ENCODE results near the gene LRRC59. TPM values are rescaled to one million over a fixed set of nuclear protein-coding genes. Genes with fewer than 3 reads are reported as not detected.
A peak's percentile ranks its signal among the peaks of the same experiment; 100 is the strongest.

The LRRC59 gene
- total RNA-seq, 1 donor from 2014 or later, result 68.0 TPM

DNA sequence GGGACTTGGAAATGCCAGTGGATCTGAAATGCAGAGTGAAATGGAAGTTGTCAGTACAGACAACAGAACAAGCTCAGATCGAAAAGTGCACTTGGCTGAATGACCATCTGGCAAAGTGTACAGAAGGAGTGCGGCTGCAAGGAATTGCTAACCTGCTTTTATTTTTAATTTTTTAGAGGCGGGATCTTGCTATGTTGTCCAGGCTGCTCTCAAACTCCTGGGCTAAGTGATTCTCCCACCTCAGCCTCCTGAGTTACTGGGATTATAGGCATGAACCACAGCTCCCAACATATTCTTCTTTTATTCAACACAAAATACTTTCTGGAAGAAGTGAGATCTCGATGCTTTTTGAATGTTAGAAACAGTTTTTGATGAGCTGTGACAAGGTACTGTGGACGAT is 3.6 kb downstream of the LRRC59 start:
- ATAC-seq, result no peak
- Histone ChIP-seq H3K9me3 (no peaks in the 10 kb centered on the region), H3K36me3 (peaks cover 65% of the 10 kb centered on the region), H3K4me3 (no peak overlapping the region), H3K27me3 (no peaks in the 10 kb centered on the region), H3K4me1 (peaks cover 23% of the 10 kb centered on the region), H3K27ac (no peak overlapping the region)
- TF ChIP-seq, protein P1, sequence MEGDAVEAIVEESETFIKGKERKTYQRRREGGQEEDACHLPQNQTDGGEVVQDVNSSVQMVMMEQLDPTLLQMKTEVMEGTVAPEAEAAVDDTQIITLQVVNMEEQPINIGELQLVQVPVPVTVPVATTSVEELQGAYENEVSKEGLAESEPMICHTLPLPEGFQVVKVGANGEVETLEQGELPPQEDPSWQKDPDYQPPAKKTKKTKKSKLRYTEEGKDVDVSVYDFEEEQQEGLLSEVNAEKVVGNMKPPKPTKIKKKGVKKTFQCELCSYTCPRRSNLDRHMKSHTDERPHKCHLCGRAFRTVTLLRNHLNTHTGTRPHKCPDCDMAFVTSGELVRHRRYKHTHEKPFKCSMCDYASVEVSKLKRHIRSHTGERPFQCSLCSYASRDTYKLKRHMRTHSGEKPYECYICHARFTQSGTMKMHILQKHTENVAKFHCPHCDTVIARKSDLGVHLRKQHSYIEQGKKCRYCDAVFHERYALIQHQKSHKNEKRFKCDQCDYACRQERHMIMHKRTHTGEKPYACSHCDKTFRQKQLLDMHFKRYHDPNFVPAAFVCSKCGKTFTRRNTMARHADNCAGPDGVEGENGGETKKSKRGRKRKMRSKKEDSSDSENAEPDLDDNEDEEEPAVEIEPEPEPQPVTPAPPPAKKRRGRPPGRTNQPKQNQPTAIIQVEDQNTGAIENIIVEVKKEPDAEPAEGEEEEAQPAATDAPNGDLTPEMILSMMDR (IDR thresholded peaks at IDR 0.05), result no peak
- DNase-seq, result no peak
- intact Hi-C loops (cut with DNase I), result no loop called here

DNA sequence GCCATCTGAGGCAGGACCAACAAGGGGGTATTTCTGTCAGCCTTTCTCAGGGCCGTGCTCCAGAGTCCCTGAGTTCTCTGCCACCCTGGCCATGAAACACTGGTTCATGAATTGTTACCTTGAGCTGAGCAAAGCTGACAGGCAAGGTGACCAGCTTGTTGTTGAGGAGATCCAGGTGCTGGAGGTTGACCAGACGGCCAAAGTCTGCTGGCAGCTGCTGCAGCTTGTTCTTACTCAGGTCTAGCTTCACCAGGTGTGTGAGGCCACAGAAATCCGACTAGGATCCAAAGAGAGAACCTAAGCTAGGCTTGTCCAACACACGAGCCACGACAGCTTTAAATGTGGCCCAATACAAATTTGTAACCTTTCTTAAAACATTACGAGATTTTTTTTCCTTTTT is 4.7 kb downstream of the LRRC59 start:
- no peak for ATAC-seq
- DNase-seq, result no peak
- Histone ChIP-seq H3K4me1 (peaks cover 23% of the 10 kb centered on the region), H3K27ac (no peak overlapping the region), H3K9me3 (no peaks in the 10 kb centered on the region), H3K27me3 (no peaks in the 10 kb centered on the region), H3K4me3 (no peak overlapping the region), H3K36me3 (peaks cover 75% of the 10 kb centered on the region)
- TF ChIP-seq, protein P1 (IDR thresholded peaks at IDR 0.05), result no peak
- intact Hi-C loops (cut with DNase I), result no loop called here

DNA sequence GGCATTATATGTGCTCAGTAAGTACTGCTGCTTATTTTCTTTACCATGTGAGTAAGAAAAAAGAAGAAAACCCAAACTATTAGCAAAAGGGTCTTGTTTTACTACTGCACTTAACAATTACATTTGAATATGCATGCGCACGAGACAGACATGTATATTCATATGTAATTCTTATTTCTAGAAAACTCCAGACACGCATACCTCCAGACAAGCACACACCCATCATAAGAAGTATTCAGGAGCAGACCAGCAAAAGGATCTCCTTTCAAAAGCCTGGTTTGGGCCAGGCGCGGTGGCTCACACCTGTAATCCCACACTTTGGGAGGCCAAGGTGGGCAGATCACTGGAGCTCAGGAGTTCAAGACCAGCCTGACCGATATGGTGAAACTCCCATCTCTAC is 7.8 kb downstream of the LRRC59 start:
- Histone ChIP-seq H3K4me3 (no peak overlapping the region), H3K27ac (no peak overlapping the region), H3K4me1 (peaks cover 1% of the 10 kb centered on the region), H3K27me3 (no peaks in the 10 kb centered on the region), H3K9me3 (no peaks in the 10 kb centered on the region), H3K36me3 (peaks cover 100% of the 10 kb centered on the region)
- DNase-seq (no peak), ATAC-seq (no peak)
- TF ChIP-seq, protein P1 (IDR thresholded peaks at IDR 0.05), result no peak
- intact Hi-C loops (cut with DNase I), result no loop called here

DNA sequence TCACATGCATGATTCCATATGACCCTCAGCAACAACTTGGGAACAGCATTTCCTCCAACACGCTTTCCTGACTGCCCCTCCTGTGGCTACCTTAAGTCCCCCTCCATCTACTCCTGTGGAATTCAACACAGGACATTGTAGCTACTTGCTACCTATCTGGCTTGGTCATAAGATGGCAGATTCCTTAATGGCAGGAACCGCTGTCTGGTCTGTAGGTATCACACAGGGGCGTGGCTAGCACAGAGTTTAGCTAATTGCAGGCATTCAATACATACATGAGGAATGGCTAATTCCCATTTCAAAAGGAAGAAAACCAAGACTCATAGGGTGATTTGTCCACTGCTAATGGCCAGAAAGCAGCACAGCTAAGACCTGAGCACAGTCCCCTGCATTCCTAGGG is 8.6 kb downstream of the LRRC59 start:
- Histone ChIP-seq H3K27ac (no peak overlapping the region), H3K4me1 (no peaks in the 10 kb centered on the region), H3K36me3 (peaks cover 100% of the 10 kb centered on the region), H3K4me3 (no peak overlapping the region), H3K9me3 (no peaks in the 10 kb centered on the region), H3K27me3 (no peaks in the 10 kb centered on the region)
- DNase-seq (no peak), ATAC-seq (no peak)
- intact Hi-C loops (cut with DNase I), result no loop called here
- TF ChIP-seq, protein P1 (IDR thresholded peaks at IDR 0.05), result no peak

DNA sequence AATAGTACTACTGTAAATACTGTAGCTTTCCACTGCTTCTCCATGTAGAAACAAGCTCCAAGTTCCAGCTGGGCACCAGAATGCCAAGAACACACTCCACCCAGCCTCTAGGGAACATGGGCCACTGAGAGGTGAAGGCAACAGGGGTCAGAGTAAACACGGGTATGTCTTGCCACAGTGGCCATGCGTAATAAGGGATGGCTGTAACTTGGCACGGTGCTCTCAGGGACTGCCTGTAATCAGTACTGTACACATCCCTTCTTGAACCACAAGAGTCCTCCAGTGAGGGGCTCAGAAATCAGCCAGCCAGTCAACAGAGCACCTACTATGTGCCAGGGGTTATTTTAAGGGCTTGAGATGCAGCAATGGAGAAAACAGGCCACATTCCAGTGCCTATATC is 10.8 kb downstream of the LRRC59 start:
- DNase-seq (no peak), ATAC-seq (peak; percentile 11)
- Histone ChIP-seq H3K9me3 (no peaks in the 10 kb centered on the region), H3K36me3 (peaks cover 100% of the 10 kb centered on the region), H3K4me1 (no peaks in the 10 kb centered on the region), H3K4me3 (no peak overlapping the region), H3K27me3 (no peaks in the 10 kb centered on the region), H3K27ac (no peak overlapping the region)
- TF ChIP-seq, protein P1 (IDR thresholded peaks at IDR 0.05), result no peak
- intact Hi-C loops (cut with DNase I), result no loop called here

DNA sequence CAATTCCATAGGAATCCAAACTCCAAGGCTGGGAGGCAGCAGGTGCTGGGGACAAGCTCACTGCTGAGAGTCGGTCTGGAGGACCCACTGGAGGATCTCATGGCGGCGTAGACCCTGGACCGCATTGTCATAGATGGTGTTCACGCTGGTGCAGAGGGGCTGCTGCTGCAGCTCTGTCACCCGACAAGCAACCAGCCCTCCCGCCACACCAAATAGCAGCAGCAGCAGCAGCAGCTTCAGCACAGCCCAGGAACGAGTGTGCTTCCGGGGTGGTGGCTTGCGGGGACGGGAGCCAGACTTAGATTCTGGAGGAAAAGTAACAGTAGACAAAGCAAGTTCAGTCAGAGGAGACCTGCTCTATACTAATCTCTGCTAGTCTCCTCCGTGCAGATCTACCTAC is 14.4 kb downstream of the LRRC59 start:
- ATAC-seq (no peak), DNase-seq (no peak)
- intact Hi-C loops (cut with DNase I), result no loop called here
- no peaks in the 10 kb centered on the region for H3K27me3 ChIP-seq
- no peak overlapping the region for H3K4me3 ChIP-seq
- H3K4me1 ChIP-seq, result no peaks in the 10 kb centered on the region
- H3K27ac ChIP-seq, result no peak overlapping the region
- TF ChIP-seq, protein P1 (IDR thresholded peaks at IDR 0.05), result no peak
- H3K36me3 ChIP-seq, result peaks cover 74% of the 10 kb centered on the region
- no peaks in the 10 kb centered on the region for H3K9me3 ChIP-seq
